ENCODE measurements around the gene NSD1.

The NSD1 gene

DNA sequence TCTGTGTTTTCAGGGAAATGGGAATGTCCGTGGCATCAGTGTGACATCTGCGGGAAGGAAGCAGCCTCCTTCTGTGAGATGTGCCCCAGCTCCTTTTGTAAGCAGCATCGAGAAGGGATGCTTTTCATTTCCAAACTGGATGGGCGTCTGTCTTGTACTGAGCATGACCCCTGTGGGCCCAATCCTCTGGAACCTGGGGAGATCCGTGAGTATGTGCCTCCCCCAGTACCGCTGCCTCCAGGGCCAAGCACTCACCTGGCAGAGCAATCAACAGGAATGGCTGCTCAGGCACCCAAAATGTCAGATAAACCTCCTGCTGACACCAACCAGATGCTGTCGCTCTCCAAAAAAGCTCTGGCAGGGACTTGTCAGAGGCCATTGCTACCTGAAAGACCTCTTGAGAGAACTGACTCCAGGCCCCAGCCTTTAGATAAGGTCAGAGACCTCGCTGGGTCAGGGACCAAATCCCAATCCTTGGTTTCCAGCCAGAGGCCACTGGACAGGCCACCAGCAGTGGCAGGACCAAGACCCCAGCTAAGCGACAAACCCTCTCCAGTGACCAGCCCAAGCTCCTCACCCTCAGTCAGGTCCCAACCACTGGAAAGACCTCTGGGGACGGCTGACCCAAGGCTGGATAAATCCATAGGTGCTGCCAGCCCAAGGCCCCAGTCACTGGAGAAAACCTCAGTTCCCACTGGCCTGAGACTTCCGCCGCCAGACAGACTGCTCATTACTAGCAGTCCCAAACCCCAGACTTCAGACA is 160.4 kb downstream of the NSD1 start:
- Histone ChIP-seq H3K36me3 (ENCODE audit: control insufficient read depth, insufficient read depth, low read length) (peaks cover 88% of the 10 kb centered on the region), H3K9ac (ENCODE audit: low read depth, low read length) (no peak overlapping the region), H3K9me3 (ENCODE audit: control insufficient read depth, insufficient read depth, low read length) (no peaks in the 10 kb centered on the region), H3K27ac (ENCODE audit: low read depth, low read length) (no peak overlapping the region), H3K27me3 (ENCODE audit: control insufficient read depth, insufficient read depth, low read length) (no peaks in the 10 kb centered on the region), H3K4me3 (ENCODE audit: low read depth, low read length) (no peak overlapping the region), H3K4me1 (ENCODE audit: control insufficient read depth, insufficient read depth, low read length) (peaks cover 3% of the 10 kb centered on the region; the same call in 1 of the 2 replicates)

DNA sequence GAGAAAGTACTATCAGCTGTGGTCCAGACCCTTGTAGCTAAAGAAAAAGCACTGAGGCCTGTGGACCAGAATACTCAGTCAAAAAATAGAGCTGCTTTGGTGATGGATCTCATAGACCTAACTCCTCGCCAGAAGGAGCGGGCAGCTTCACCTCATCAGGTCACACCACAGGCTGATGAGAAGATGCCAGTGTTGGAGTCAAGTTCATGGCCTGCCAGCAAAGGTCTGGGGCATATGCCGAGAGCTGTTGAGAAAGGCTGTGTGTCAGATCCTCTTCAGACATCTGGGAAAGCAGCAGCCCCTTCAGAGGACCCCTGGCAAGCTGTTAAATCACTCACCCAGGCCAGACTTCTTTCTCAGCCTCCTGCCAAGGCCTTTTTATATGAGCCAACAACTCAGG is 161.1 kb downstream of the NSD1 start:
- no peak overlapping the region for H3K9ac ChIP-seq (ENCODE audit: low read depth, low read length)
- H3K4me1 ChIP-seq (ENCODE audit: control insufficient read depth, insufficient read depth, low read length) = peaks cover 4% of the 10 kb centered on the region; the same call in 1 of the 2 replicates
- H3K9me3 ChIP-seq (ENCODE audit: control insufficient read depth, insufficient read depth, low read length) = no peaks in the 10 kb centered on the region
- H3K4me3 ChIP-seq (ENCODE audit: low read depth, low read length) = no peak overlapping the region
- H3K36me3 ChIP-seq (ENCODE audit: control insufficient read depth, insufficient read depth, low read length) = peaks cover 82% of the 10 kb centered on the region
- no peak overlapping the region for H3K27ac ChIP-seq (ENCODE audit: low read depth, low read length)
- H3K27me3 ChIP-seq (ENCODE audit: control insufficient read depth, insufficient read depth, low read length) = no peaks in the 10 kb centered on the region

DNA sequence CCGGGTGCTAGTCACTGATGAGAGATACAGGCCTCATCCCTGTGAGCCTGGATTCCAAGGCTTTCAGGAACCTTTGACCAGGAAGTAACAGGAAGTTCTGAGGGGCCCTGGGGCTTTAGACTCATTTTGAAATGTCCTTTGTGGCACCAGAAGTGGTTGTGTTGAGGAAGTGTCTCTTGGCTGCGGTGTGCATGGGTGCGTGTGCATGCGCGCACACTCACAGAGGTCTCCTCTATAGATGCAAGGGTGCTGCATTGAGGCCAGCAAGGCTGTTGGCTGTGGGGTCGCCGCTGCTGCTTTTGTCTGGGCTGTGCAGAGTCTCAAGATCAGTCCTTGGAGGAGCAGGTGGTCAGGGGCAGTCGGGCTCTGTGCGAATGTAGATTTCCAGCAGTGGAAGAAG is 162.4 kb downstream of the NSD1 start:
- no peak overlapping the region for H3K27ac ChIP-seq (ENCODE audit: low read depth, low read length)
- H3K4me3 ChIP-seq (ENCODE audit: low read depth, low read length) = no peak overlapping the region
- H3K9ac ChIP-seq (ENCODE audit: low read depth, low read length) = no peak overlapping the region
- H3K27me3 ChIP-seq (ENCODE audit: control insufficient read depth, insufficient read depth, low read length) = no peaks in the 10 kb centered on the region
- peaks cover 6% of the 10 kb centered on the region; the same call in 1 of the 2 replicates for H3K4me1 ChIP-seq (ENCODE audit: control insufficient read depth, insufficient read depth, low read length)
- no peaks in the 10 kb centered on the region for H3K9me3 ChIP-seq (ENCODE audit: control insufficient read depth, insufficient read depth, low read length)
- H3K36me3 ChIP-seq (ENCODE audit: control insufficient read depth, insufficient read depth, low read length) = peaks cover 72% of the 10 kb centered on the region

DNA sequence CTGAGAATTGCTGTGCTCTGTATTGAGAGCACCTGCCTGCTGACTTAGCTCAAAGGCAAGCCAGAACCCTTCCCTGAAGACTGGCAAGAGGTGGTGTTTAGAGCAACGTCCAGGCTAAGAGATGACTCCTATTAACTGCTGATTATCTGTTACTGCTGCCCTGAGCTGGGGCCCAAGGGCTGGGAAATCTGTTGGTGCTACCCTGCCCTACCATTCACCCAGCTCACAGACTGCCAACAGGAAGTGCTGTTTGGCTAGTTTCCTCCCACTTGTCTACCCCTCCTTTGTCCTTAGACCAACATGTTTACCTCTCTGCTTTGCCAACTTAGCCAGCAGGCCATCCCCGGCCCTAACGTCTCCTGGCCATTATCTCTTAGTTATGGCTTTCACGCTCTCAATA is 163.0 kb downstream of the NSD1 start:
- no peaks in the 10 kb centered on the region for H3K27me3 ChIP-seq (ENCODE audit: control insufficient read depth, insufficient read depth, low read length)
- peaks cover 72% of the 10 kb centered on the region for H3K36me3 ChIP-seq (ENCODE audit: control insufficient read depth, insufficient read depth, low read length)
- H3K9ac ChIP-seq (ENCODE audit: low read depth, low read length) = no peak overlapping the region
- no peaks in the 10 kb centered on the region for H3K9me3 ChIP-seq (ENCODE audit: control insufficient read depth, insufficient read depth, low read length)
- no peak overlapping the region for H3K4me3 ChIP-seq (ENCODE audit: low read depth, low read length)
- H3K27ac ChIP-seq (ENCODE audit: low read depth, low read length) = peak overlapping the region; percentile 5
- peaks cover 6% of the 10 kb centered on the region; the same call in 1 of the 2 replicates for H3K4me1 ChIP-seq (ENCODE audit: control insufficient read depth, insufficient read depth, low read length)

DNA sequence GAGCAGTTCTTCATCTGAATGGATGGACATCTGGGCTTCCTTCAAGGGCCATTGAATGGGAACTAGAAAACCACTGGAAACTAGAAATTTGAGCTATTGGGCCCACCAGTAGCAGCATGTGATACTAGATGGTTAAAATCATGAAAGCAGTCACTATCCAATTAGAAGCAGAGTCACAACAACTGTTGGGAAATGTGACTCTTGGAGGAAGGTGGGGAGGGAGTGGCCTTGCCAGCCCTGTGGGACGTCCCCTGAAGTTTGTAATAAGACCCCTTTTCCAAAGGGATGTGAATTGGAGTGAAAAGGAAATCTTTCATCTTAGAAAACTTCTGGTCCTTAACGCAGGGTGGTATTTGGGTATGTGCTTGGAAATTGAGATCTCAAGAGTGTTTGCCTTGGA is 164.3 kb downstream of the NSD1 start:
- Histone ChIP-seq H3K27ac (ENCODE audit: low read depth, low read length) (no peak overlapping the region), H3K9me3 (ENCODE audit: control insufficient read depth, insufficient read depth, low read length) (no peaks in the 10 kb centered on the region), H3K4me3 (ENCODE audit: low read depth, low read length) (no peak overlapping the region), H3K4me1 (ENCODE audit: control insufficient read depth, insufficient read depth, low read length) (peaks cover 6% of the 10 kb centered on the region; the same call in 1 of the 2 replicates), H3K9ac (ENCODE audit: low read depth, low read length) (no peak overlapping the region), H3K27me3 (ENCODE audit: control insufficient read depth, insufficient read depth, low read length) (no peaks in the 10 kb centered on the region), H3K36me3 (ENCODE audit: control insufficient read depth, insufficient read depth, low read length) (peaks cover 62% of the 10 kb centered on the region)

DNA sequence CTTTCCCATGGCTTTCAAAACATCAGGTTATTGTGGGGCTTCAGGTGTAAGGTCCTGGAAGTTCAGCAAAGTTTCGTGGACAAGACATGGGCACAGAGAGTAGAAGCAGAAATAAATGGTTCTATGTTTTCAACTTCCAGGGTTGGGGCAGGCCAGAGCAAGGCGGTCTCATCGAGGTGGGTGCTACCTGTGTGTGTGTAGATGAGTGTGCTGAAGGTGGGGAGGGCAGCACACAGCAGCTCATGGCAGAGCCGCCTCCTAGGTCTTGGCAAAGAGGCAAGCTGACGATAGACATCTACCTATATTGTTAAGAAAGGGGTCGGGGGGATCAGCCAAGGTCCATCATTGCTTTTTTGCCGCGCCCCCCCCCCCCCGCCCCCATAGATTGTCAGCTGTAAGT is 166.1 kb downstream of the NSD1 start:
- Histone ChIP-seq H3K4me1 (ENCODE audit: control insufficient read depth, insufficient read depth, low read length) (peaks cover 6% of the 10 kb centered on the region; the same call in 1 of the 2 replicates), H3K4me3 (ENCODE audit: low read depth, low read length) (no peak overlapping the region), H3K9me3 (ENCODE audit: control insufficient read depth, insufficient read depth, low read length) (no peaks in the 10 kb centered on the region), H3K27ac (ENCODE audit: low read depth, low read length) (no peak overlapping the region), H3K36me3 (ENCODE audit: control insufficient read depth, insufficient read depth, low read length) (peaks cover 46% of the 10 kb centered on the region), H3K27me3 (ENCODE audit: control insufficient read depth, insufficient read depth, low read length) (no peaks in the 10 kb centered on the region), H3K9ac (ENCODE audit: low read depth, low read length) (no peak overlapping the region)

DNA sequence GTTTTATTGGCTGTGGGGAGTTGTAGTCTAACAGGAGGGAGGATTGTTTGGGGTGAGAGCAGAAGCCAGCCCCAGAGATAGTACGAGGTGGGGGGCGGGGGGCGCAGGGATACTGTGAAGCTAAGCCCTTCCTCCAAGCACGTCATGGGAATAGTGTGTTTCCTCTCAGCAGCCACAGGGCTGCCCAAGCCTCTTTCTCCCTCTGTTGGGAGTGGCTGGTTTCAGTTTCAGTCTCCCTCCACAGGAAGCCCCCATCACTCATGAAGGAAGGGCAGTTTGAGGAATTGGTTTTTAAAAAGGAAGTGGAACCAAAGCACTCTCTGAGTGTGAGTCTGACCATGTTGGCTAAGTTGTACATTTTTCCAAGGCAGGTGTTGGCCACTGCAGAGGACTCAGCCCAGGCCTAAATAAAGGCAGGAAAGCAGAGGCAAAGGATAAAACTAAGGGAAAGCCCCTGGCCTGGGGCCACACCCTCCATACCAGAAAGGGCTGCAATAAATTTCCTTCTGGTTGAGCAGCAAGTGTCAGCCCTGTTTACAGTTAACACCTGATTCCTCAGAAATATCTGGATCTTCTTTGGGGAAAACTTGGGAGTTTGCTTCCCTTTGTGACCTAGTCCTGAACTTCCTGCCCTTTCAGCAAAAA is 166.8 kb downstream of the NSD1 start:
- Histone ChIP-seq H3K27ac (ENCODE audit: low read depth, low read length) (peak overlapping the region; percentile 18), H3K4me1 (ENCODE audit: control insufficient read depth, insufficient read depth, low read length) (peaks cover 6% of the 10 kb centered on the region; the same call in 1 of the 2 replicates), H3K9ac (ENCODE audit: low read depth, low read length) (no peak overlapping the region), H3K36me3 (ENCODE audit: control insufficient read depth, insufficient read depth, low read length) (peaks cover 46% of the 10 kb centered on the region), H3K4me3 (ENCODE audit: low read depth, low read length) (no peak overlapping the region), H3K9me3 (ENCODE audit: control insufficient read depth, insufficient read depth, low read length) (no peaks in the 10 kb centered on the region), H3K27me3 (ENCODE audit: control insufficient read depth, insufficient read depth, low read length) (no peaks in the 10 kb centered on the region)

DNA sequence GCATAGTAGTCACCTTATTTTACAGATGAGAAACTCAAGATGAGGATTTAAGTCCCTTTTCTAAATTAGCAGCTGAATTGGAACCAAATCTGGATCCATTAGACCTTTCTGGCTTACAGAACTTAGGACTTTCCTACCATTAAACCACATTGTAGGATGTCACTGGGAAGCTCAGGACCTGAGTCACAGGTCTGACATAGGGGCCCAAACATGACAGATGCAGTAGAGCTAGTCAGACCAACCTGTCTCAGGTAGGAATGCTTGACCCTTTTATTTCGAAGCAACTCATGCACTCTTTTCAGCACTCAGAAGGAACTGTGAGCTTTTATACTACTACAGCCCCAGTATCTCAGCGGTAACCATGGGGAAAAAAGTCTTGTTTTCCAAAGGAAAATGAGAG is 167.4 kb downstream of the NSD1 start:
- H3K27me3 ChIP-seq (ENCODE audit: control insufficient read depth, insufficient read depth, low read length) = no peaks in the 10 kb centered on the region
- peaks cover 46% of the 10 kb centered on the region for H3K36me3 ChIP-seq (ENCODE audit: control insufficient read depth, insufficient read depth, low read length)
- peak overlapping the region; percentile 18 for H3K27ac ChIP-seq (ENCODE audit: low read depth, low read length)
- no peak overlapping the region for H3K9ac ChIP-seq (ENCODE audit: low read depth, low read length)
- H3K4me3 ChIP-seq (ENCODE audit: low read depth, low read length) = no peak overlapping the region
- peaks cover 6% of the 10 kb centered on the region; the same call in 1 of the 2 replicates for H3K4me1 ChIP-seq (ENCODE audit: control insufficient read depth, insufficient read depth, low read length)
- H3K9me3 ChIP-seq (ENCODE audit: control insufficient read depth, insufficient read depth, low read length) = no peaks in the 10 kb centered on the region

DNA sequence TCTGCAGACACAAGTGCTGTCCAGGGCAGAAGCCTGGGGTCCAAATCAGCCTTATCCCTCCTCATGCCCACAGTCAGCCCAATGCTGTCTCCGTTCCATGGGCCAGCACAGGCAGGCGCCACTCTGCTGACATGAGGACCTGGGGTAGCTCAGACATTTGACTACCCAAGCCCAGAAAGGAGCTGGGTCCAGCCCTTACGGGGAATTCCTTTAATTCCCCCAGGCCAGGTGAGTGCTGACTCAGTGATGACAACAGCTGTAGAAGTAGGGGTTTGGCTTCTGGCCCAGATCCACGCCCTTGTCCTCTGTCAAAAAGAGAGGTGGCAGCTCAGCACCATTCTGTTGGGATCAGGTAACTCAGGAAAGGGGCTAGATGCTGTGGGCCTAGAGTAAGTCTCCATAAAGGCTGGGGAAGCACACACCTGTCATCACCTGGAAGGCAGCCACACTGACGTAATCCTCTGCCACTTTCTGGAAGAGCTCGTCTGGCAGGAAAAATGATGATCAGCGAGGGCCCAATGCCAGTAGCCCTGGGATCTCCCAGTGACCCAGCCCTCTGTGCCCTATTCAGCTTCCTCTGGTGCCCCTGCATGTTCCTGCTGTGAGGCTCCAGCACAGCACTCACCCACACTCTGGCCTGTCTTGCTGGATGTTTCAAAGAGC is 168.1 kb downstream of the NSD1 start:
- no peaks in the 10 kb centered on the region for H3K27me3 ChIP-seq (ENCODE audit: control insufficient read depth, insufficient read depth, low read length)
- H3K4me1 ChIP-seq (ENCODE audit: control insufficient read depth, insufficient read depth, low read length) = peaks cover 6% of the 10 kb centered on the region; the same call in 1 of the 2 replicates
- H3K9ac ChIP-seq (ENCODE audit: low read depth, low read length) = no peak overlapping the region
- H3K4me3 ChIP-seq (ENCODE audit: low read depth, low read length) = no peak overlapping the region
- peaks cover 46% of the 10 kb centered on the region for H3K36me3 ChIP-seq (ENCODE audit: control insufficient read depth, insufficient read depth, low read length)
- H3K9me3 ChIP-seq (ENCODE audit: control insufficient read depth, insufficient read depth, low read length) = no peaks in the 10 kb centered on the region
- H3K27ac ChIP-seq (ENCODE audit: low read depth, low read length) = no peak overlapping the region

DNA sequence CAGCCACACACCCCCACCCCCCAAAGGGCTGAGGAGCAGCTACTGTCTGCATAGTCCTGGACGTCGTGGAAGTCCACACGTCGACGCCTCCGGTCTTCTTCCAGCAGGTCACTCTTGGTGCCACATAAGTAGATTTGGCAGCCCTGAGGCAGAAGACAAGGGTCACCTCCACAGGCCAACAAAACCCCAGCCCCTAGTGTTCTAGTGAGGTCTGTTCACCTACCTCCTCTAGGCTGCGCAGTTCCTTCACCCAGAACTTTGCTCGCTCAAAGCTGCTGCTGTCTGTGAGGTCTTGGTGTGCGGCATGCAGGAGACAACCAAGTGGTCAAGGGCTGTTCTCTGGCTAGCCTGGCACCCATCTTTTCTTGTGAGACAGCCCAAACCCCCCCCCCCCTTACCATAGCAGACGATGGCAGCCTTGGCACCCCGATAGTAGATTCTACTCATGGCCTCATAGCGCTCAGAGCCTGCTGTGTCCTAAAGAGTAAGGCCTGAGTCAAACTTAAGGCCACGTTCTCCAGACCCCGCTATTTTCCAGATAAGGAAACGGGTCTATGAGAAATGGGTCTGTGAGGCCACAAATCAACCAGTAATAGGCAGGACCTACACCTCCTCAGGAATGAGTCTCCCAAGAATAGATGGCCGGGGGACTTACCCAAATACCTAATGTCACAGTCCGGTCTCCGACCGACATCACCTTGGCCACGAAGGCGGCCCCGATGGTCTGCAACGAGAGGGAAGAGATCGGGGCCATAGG is 169.0 kb downstream of the NSD1 start:
- H3K4me1 ChIP-seq (ENCODE audit: control insufficient read depth, insufficient read depth, low read length) = peaks cover 6% of the 10 kb centered on the region; the same call in 1 of the 2 replicates
- H3K4me3 ChIP-seq (ENCODE audit: low read depth, low read length) = peak overlapping the region; percentile 96
- no peaks in the 10 kb centered on the region for H3K9me3 ChIP-seq (ENCODE audit: control insufficient read depth, insufficient read depth, low read length)
- H3K27me3 ChIP-seq (ENCODE audit: control insufficient read depth, insufficient read depth, low read length) = no peaks in the 10 kb centered on the region
- H3K9ac ChIP-seq (ENCODE audit: low read depth, low read length) = no peak overlapping the region
- no peak overlapping the region for H3K27ac ChIP-seq (ENCODE audit: low read depth, low read length)
- peaks cover 42% of the 10 kb centered on the region for H3K36me3 ChIP-seq (ENCODE audit: control insufficient read depth, insufficient read depth, low read length)

Measured in HUES48 (cell line).